CD4-positive, alpha-beta T cell treated with Interferon gamma for 1 hour (primary cell): Measurements from ENCODE around the gene CXADR.
A peak's percentile ranks its signal among the peaks of the same experiment; 100 is the strongest.

ENCODE experiments used
- DNase-seq: peaks from one replicate; pipeline ENCODE4 v3.0.0-alpha.2; 2020

Gene CXADR

GRCh38 chr21:17610911-17611310 lies 98.1 kb downstream of the CXADR start:
- DNase-seq = no peak

- DNase-seq = peak; percentile 81
Observed at GRCh38 chr21:17611414-17612022, 98.7 kb downstream of the CXADR start.

GRCh38 chr21:17612023-17612564 lies 99.3 kb downstream of the CXADR start:
- peak; percentile 49 for DNase-seq

- peak; percentile 84 for DNase-seq
Observed at GRCh38 chr21:17612565-17613241, 99.9 kb downstream of the CXADR start, which contains the start of gene BTG3. Gene BTG3 (minus strand): TSS chr21:17612901. CDS start chr21:17609144, 3,757 bp downstream.

GRCh38 chr21:17613242-17613676 lies 100.4 kb downstream of the CXADR start:
- no peak for DNase-seq

GRCh38 chr21:17616831-17617230 lies 104.0 kb downstream of the CXADR start:
- DNase-seq = no peak

- no peak for DNase-seq
Observed at GRCh38 chr21:17622018-17622417, 109.2 kb downstream of the CXADR start.

- no peak for DNase-seq
Observed at GRCh38 chr21:17631195-17631594, 118.4 kb downstream of the CXADR start.

- DNase-seq = no peak
Observed at GRCh38 chr21:17636711-17637110, 123.9 kb downstream of the CXADR start.

GRCh38 chr21:17640821-17641220 lies 128.0 kb downstream of the CXADR start:
- no peak for DNase-seq
